GM20000 (cell line): ENCODE data around the gene NMRAL1.

Experiments
- DNase-seq: peaks from one replicate; pipeline ENCODE4 v3.0.0; 2012; ENCODE audit warnings: low spot score
- TF ChIP-seq, protein P1 (sequence below): IDR thresholded peaks from 2 replicates; pipeline ENCODE4 v1.5.1; 2012; ENCODE audit warnings: mild to moderate bottlenecking, control low read depth; ENCODE audit errors: extremely low read depth, missing control alignments

The NMRAL1 gene

DNA sequence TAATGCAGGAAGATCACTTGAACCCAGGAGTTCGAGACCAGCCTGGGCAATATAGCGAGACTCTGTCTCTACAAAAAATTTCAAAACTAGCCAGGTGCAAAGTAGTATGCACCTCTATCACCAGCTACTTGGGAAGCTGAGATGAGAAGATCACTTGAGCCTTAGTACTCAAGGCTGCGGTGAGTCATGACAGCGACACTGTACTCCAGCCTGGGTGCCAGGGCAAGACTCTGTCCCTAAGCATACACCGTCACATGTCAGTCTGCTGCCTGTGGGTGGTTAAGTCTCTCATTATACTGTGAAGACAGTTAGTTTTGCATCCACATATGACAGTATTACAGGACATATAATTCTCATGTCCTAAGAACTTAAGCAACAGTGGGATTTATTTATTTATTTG, 21.8 kb downstream of the NMRAL1 start:
- TF ChIP-seq, protein P1, sequence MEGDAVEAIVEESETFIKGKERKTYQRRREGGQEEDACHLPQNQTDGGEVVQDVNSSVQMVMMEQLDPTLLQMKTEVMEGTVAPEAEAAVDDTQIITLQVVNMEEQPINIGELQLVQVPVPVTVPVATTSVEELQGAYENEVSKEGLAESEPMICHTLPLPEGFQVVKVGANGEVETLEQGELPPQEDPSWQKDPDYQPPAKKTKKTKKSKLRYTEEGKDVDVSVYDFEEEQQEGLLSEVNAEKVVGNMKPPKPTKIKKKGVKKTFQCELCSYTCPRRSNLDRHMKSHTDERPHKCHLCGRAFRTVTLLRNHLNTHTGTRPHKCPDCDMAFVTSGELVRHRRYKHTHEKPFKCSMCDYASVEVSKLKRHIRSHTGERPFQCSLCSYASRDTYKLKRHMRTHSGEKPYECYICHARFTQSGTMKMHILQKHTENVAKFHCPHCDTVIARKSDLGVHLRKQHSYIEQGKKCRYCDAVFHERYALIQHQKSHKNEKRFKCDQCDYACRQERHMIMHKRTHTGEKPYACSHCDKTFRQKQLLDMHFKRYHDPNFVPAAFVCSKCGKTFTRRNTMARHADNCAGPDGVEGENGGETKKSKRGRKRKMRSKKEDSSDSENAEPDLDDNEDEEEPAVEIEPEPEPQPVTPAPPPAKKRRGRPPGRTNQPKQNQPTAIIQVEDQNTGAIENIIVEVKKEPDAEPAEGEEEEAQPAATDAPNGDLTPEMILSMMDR: no peak
- no peak for DNase-seq

DNA sequence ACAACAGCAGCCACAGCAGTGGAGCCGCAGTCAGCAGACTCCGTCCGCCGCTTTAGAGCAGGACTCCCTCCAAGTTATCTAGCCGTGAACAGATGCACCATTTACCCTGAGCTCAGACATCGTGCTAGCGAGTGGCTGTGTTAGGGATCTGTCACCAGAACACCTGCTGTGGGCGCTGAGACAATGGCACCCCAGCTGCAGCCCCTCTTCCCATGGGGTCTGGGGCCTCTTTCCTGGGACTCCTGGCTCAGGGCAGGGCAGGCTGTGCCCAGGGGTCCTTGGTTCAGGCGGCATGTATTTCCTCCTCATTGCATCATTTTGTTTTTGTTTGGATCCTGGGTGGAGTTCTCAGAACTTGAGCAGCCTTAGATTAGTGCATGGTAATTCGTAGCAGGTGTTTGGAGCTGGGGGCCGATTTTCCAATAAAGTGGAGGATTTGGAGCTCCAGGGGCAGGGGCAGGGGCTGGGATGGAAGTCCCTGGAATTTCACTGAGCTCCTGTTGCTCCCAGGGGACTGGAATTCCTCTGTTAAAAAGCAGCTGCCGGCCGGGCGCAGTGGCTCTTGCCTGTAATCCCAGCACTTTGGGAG, 23.4 kb downstream of the NMRAL1 start:
- TF ChIP-seq, protein P1: no peak
- DNase-seq: no peak

DNA sequence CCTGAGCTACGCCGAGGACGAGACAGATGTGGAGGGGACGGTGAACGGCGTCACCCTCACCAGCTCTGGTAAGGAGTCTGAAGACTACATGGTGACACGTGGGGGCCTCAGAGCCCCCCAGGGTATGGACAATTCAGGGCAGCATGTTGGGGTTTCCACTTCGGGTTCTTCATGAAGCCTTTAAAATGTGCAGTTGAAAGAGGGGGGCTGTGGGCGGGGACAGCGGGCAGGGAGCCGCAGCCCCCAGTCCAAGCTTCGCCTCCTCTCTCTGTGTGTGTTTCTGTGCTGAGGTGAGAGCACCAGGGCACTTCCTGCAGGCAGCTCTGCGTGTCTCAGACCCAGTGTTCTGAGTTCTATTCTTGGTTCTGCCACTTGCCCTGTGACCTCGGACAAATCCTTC, 24.0 kb downstream of the NMRAL1 start:
- TF ChIP-seq, protein P1: no peak
- DNase-seq: no peak

DNA sequence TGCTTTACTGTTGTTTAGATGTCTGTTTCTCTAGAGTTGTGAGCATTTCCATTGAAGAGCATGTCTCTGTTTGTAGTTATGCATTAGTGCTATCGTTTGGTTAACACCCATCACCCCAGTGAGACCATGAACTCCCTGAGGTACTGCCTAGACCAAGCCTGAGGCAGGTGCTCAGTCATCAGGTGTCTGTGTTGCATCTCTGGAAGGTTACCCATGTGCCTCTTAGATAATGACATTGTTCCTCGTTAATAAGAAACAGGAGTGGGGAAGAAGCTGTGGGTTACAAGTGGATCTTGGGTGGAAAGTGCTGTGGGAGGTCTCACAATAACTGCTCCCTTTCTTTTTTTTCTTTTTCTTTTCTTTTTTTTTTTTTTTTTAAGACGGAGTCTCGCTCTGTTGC, 30.4 kb downstream of the NMRAL1 start:
- no peak for DNase-seq
- TF ChIP-seq, protein P1: no peak

DNA sequence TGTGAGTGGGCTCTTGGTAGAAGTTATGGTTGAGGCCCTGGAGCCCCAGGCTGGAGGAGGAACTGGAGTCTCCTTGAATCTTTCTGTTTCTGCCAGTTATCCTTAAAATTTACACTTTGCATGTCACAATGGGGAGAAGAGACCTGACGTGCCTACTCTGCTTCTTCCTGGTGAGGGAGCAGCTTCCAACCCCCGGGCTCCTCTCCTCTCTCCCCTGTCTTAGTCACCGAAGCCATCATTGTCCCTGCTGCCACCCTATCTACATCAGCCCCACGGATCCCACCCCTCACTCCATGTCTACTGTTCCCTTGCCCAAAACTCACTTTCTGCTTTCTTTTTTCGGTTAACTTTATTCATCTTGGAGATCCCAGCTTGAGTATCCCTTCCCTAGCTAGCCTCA, 31.2 kb downstream of the NMRAL1 start:
- TF ChIP-seq, protein P1: no peak
- no peak for DNase-seq

DNA sequence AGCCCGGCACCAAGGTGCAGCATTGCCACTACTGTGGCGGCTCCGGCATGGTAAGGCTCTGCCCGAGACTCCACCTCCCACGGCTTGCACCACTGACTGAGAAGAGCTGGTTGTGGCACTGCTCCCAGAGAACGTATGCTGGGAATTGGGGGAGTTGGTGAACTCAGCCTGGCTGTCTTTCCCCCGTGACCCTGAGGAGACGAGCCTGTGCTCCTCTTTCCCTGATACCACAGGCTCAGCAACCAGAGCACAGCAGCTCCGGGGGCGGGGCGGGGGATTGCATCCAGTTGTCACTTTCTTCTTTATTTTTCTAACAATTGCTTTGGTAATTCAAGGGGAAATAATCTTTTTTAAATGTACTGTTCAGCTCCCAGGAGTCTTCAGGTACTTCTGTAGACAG, 32.1 kb downstream of the NMRAL1 start:
- TF ChIP-seq, protein P1: no peak
- DNase-seq: no peak

DNA sequence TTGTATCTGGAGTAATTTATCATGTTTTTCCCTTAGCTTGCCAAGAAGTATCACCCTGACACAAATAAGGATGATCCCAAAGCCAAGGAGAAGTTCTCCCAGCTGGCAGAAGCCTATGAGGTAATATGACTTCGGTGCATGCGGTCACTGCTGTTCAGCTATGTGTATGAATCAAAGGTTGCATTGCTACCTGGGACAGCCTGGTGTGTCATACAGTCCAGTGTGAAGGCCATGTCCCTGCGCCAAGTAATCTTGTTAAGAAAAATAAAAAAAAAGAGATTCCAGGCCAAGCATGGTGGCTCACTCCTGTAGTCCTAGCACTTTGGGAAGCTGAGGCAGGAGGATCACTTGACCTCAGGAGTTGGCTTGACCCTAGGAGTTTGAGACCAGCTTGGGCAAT, 37.1 kb downstream of the NMRAL1 start:
- no peak for DNase-seq
- TF ChIP-seq, protein P1: no peak
